GM23338 (cell line): ENCODE data around the gene CACNA1A. TPM values are rescaled to one million over a fixed set of nuclear protein-coding genes. Genes with fewer than 3 reads are reported as not detected.

ENCODE experiments used
- ATAC-seq: fragments of 200-7000 bp; cut with Tn5 transposase; 3 replicates; pipeline ENCODE4 v1.9.1; 2020
- DNase-seq: peaks from one replicate; pipeline ENCODE4 v3.0.0-alpha.2; 2015; ENCODE audit warnings: low spot score
- H2AFZ ChIP-seq: fragments of 200-600 bp; sonication (generic); 2 replicates; pipeline ENCODE4 v1.8.0; 2016; ENCODE audit warnings: antibody characterized with exemption, mild to moderate bottlenecking, moderate library complexity
- H3F3A ChIP-seq: fragments of 200-600 bp; sonication (generic); replicated peaks from 2 replicates; pipeline ENCODE4 v1.8.0; 2017; ENCODE audit warnings: antibody characterized with exemption, mixed run types, low read depth
- H3K27ac ChIP-seq: fragments of 200-600 bp; sonication (generic); 2 replicates; pipeline ENCODE4 v1.6.1; 2016; ENCODE audit warnings: low read depth
- H3K27me3 ChIP-seq: fragments of 200-600 bp; sonication (generic); 2 replicates; pipeline ENCODE4 v1.8.0; 2016; ENCODE audit warnings: mild to moderate bottlenecking, mixed run types, moderate library complexity; ENCODE audit not compliant: insufficient read depth
- H3K36me3 ChIP-seq: fragments of 200-600 bp; sonication (generic); 2 replicates; pipeline ENCODE4 v1.8.0; 2016; ENCODE audit warnings: mild to moderate bottlenecking; ENCODE audit not compliant: insufficient read depth
- H3K4me1 ChIP-seq: fragments of 200-600 bp; sonication (generic); 2 replicates; pipeline ENCODE4 v1.8.0; 2016; ENCODE audit warnings: mild to moderate bottlenecking, moderate library complexity; ENCODE audit not compliant: insufficient read depth
- H3K4me2 ChIP-seq: fragments of 200-600 bp; sonication (generic); 2 replicates; pipeline ENCODE4 v1.7.1; 2017; ENCODE audit warnings: mixed run types
- H3K4me3 ChIP-seq: fragments of 200-600 bp; sonication (generic); 2 replicates; pipeline ENCODE4 v1.6.1; 2016; ENCODE audit warnings: mixed run types
- H3K79me2 ChIP-seq: fragments of 200-600 bp; sonication (generic); replicated peaks from 2 replicates; pipeline ENCODE4 v1.8.0; 2017; ENCODE audit warnings: mild to moderate bottlenecking; ENCODE audit not compliant: insufficient read depth
- H3K9me2 ChIP-seq: fragments of 200-600 bp; sonication (generic); 2 replicates; pipeline ENCODE4 v1.8.0; 2017; ENCODE audit not compliant: insufficient read depth
- H4K20me1 ChIP-seq: fragments of 200-600 bp; sonication (generic); replicated peaks from 2 replicates; pipeline ENCODE4 v1.8.0; 2017; ENCODE audit warnings: mild to moderate bottlenecking; ENCODE audit not compliant: insufficient read depth
- H3K27ac Mint-ChIP-seq: 2 replicates; pipeline ENCODE4 v1.8.0; 2020; ENCODE audit warnings: inconsistent platforms, mild to moderate bottlenecking, moderate library complexity, mixed read lengths
- H3K27me3 Mint-ChIP-seq: 3 replicates; pipeline ENCODE4 v1.8.0; 2022; ENCODE audit warnings: low read depth, mild to moderate bottlenecking, moderate library complexity, mixed read lengths, inconsistent platforms; ENCODE audit not compliant: insufficient read depth, poor library complexity
- H3K36me3 Mint-ChIP-seq: 3 replicates; pipeline ENCODE4 v1.8.0; 2021; ENCODE audit warnings: low read depth, mild to moderate bottlenecking, inconsistent platforms, moderate library complexity, mixed read lengths
- H3K4me1 Mint-ChIP-seq: 3 replicates; pipeline ENCODE4 v1.8.0; 2020; ENCODE audit warnings: mild to moderate bottlenecking, inconsistent platforms, mixed read lengths
- H3K4me3 Mint-ChIP-seq: 3 replicates; pipeline ENCODE4 v1.8.0; 2021; ENCODE audit warnings: moderate library complexity, mild to moderate bottlenecking, inconsistent platforms, mixed read lengths
- H3K9me3 Mint-ChIP-seq: 3 replicates; pipeline ENCODE4 v1.8.0; 2020; ENCODE audit warnings: moderate library complexity, mild to moderate bottlenecking, inconsistent platforms, mixed read lengths
- CREB1 ChIP-seq: fragments of 250-450 bp; sonication (Bioruptor Pico); IDR thresholded peaks from 2 replicates; pipeline ENCODE4 v1.5.0; 2020; ENCODE audit warnings: low read depth, mild to moderate bottlenecking, moderate library complexity
- CTCF ChIP-seq, 2 experiments: fragments of 200-600 bp in 1 of 2; sonication (generic) in 1 of 2; conservative IDR thresholded peaks; 2 replicates each; pipeline versions ENCODE4 v1.5.1 to v1.6.1; 2016 to 2017; ENCODE audit warnings: antibody characterized with exemption in 2 of 2, low read depth in 2 of 2, mild to moderate bottlenecking in 2 of 2, moderate library complexity in 1 of 2
- ETS1 ChIP-seq: IDR thresholded peaks from 2 replicates; pipeline ENCODE4 v1.6.1; 2016; ENCODE audit warnings: antibody characterized with exemption
- EZH2 ChIP-seq: fragments of 200-600 bp; sonication (generic); IDR thresholded peaks from one replicate; pipeline ENCODE4 v1.8.0; 2017; ENCODE audit warnings: antibody characterized with exemption, mild to moderate bottlenecking, low read depth; ENCODE audit not compliant: unreplicated experiment
- EZH2phosphoT487 ChIP-seq: fragments of 200-600 bp; sonication (generic); IDR thresholded peaks from one replicate; pipeline ENCODE4 v1.8.1; 2018; ENCODE audit warnings: antibody characterized with exemption; ENCODE audit not compliant: unreplicated experiment
- JUNB ChIP-seq: IDR thresholded peaks from one replicate; pipeline ENCODE4 v1.6.1; 2016; ENCODE audit warnings: antibody characterized with exemption; ENCODE audit not compliant: unreplicated experiment
- NANOG ChIP-seq: IDR thresholded peaks from 2 replicates; pipeline ENCODE4 v1.6.1; 2016; ENCODE audit warnings: antibody characterized with exemption, borderline replicate concordance
- POLR2AphosphoS5 ChIP-seq: IDR thresholded peaks from 2 replicates; pipeline ENCODE4 v1.6.1; 2016; ENCODE audit warnings: antibody characterized with exemption, low read depth
- REST ChIP-seq: IDR thresholded peaks from one replicate; pipeline ENCODE4 v1.6.1; 2018; ENCODE audit warnings: antibody characterized with exemption; ENCODE audit not compliant: unreplicated experiment
- STAT1 ChIP-seq: IDR thresholded peaks from one replicate; pipeline ENCODE4 v1.6.1; 2016; ENCODE audit warnings: antibody characterized with exemption; ENCODE audit not compliant: unreplicated experiment
- ZNF114 ChIP-seq: fragments of 250-450 bp; sonication (Bioruptor Pico); IDR thresholded peaks from 2 replicates; pipeline ENCODE4 v1.5.0; 2020; ENCODE audit warnings: mild to moderate bottlenecking, moderate library complexity
- ZNF331 ChIP-seq: fragments of 250-450 bp; sonication (Bioruptor Pico); IDR thresholded peaks from 2 replicates; pipeline ENCODE4 v1.5.0; 2020; ENCODE audit warnings: low read depth, mild to moderate bottlenecking, moderate library complexity
- ZNF462 ChIP-seq: fragments of 250-450 bp; sonication (Bioruptor Pico); IDR thresholded peaks from 2 replicates; pipeline ENCODE4 v1.5.0; 2020; ENCODE audit warnings: mild to moderate bottlenecking, moderate library complexity
- polyA plus RNA-seq: library from polyadenylated mRNA; unstranded; fragments of >200 nt; fragmentation: Nextera tagmentation; extraction: Ambion mirVana; gene quantifications from 2 replicates; pipeline ENCODE4 v1.2.1, GENCODE V29; 2016
- total RNA-seq: library from RNA; depleted of rRNA; stranded (reverse); fragments of >200 nt; shearing (Covaris generic); gene quantifications from 2 replicates; pipeline ENCODE4 v1.2.3, GENCODE V29; 2014

Gene CACNA1A
- total and polyA plus RNA-seq, 2 experiments from 2014 or later = 7.4 to 20.3 TPM

- no peak for TF ChIP-seq STAT1
- TF ChIP-seq ETS1 = no peak
- no peak for TF ChIP-seq ZNF331 (CRISPR knock-in tag)
- TF ChIP-seq ZNF114 (CRISPR knock-in tag) = no peak
- TF ChIP-seq REST = no peak
- TF ChIP-seq EZH2phosphoT487 = no peak
- TF ChIP-seq NANOG = no peak
- TF ChIP-seq ZNF462 (CRISPR knock-in tag) = no peak
- no peak for TF ChIP-seq POLR2AphosphoS5
- no peak for TF ChIP-seq CREB1
- TF ChIP-seq CTCF (conservative IDR thresholded peaks at IDR 0.05; ENCODE audit: low read depth in 2 of 2) = no peak
- no peak for TF ChIP-seq EZH2
- no peak for TF ChIP-seq JUNB
- ATAC-seq = no peak
These were observed 206.4 kb downstream of the CACNA1A start for GRCh38 chr19:13299838-13300237.

More at GRCh38 chr19:13299838-13300237, 206.4 kb downstream of the CACNA1A start:
- H3K79me2 ChIP-seq = no peaks in the 10 kb centered on the region
- Mint-ChIP-seq H3K4me3 (no peak overlapping the region), H3K27me3 (peaks cover 3% of the 10 kb centered on the region), H3K4me1 (peaks cover 6% of the 10 kb centered on the region; the same call in 1 of the 3 replicates), H3K9me3 (peaks cover 3% of the 10 kb centered on the region; the same call in 1 of the 3 replicates), H3K36me3 (peaks cover 7% of the 10 kb centered on the region; the same call in 1 of the 3 replicates), H3K27ac (no peak overlapping the region)
- H2AFZ ChIP-seq = no peak overlapping the region
- no peaks in the 10 kb centered on the region for H3K36me3 ChIP-seq
- H3K4me2 ChIP-seq = no peak overlapping the region
- H4K20me1 ChIP-seq = no peaks in the 10 kb centered on the region; the same call in 1 of the 2 replicates
- 0 out of 2 replicates have a peak, but pooled peaks cover 9% of the 10 kb centered on the region for H3F3A ChIP-seq
- peaks cover 5% of the 10 kb centered on the region; the same call in 1 of the 2 replicates for H3K27me3 ChIP-seq
- H3K4me1 ChIP-seq = peaks cover 4% of the 10 kb centered on the region; the same call in 1 of the 2 replicates
- no peaks in the 10 kb centered on the region for H3K9me2 ChIP-seq
- H3K27ac ChIP-seq = no peak overlapping the region
- no peak overlapping the region for H3K4me3 ChIP-seq
- peak; percentile 25 for DNase-seq
